ENCODE data around the gene SULT1C3. TPM values are rescaled to one million over a fixed set of nuclear protein-coding genes. Genes with fewer than 3 reads are reported as not detected.

SULT1C3 gene
- total RNA-seq (2012; rRNA removed) = not detected in 2 replicates

GRCh38 chr2:108239786-108240185 is at the start of gene SULT1C3:
TSS of gene SULT1C3 (plus strand) at chr2:108239968. CDS start at chr2:108247195, 7,227 bp downstream.
- H3K9ac ChIP-seq (ENCODE audit: low read depth, low read length) = no peak within 1 kb of the TSS
- H3K4me3 ChIP-seq (ENCODE audit: low read length) = no peak within 1 kb of the TSS
- H3K4me1 ChIP-seq (ENCODE audit: control insufficient read depth, insufficient read depth, low read length) = no peaks in the 10 kb centered on the region
- H3K9me3 ChIP-seq (replicated peaks; ENCODE audit: low read length) = no peaks in the 10 kb centered on the region
- H3K27me3 ChIP-seq (ENCODE audit: control insufficient read depth, insufficient read depth, low read length) = peaks cover 3% of the 10 kb centered on the region
- H3K4me2 ChIP-seq (ENCODE audit: low read length) = no peak within 1 kb of the TSS
- H3K36me3 ChIP-seq (ENCODE audit: insufficient read depth, low read length) = no peaks in the 10 kb centered on the region

- H3K36me3 ChIP-seq (ENCODE audit: insufficient read depth, low read length) = no peaks in the 10 kb centered on the region
- H3K9me3 ChIP-seq (replicated peaks; ENCODE audit: low read length) = no peaks in the 10 kb centered on the region
- no peak overlapping the region for H3K4me3 ChIP-seq (ENCODE audit: low read length)
- H3K27me3 ChIP-seq (ENCODE audit: control insufficient read depth, insufficient read depth, low read length) = no peaks in the 10 kb centered on the region
- H3K4me1 ChIP-seq (ENCODE audit: control insufficient read depth, insufficient read depth, low read length) = no peaks in the 10 kb centered on the region
- H3K9ac ChIP-seq (ENCODE audit: low read depth, low read length) = no peak overlapping the region
- no peak overlapping the region for H3K4me2 ChIP-seq (ENCODE audit: low read length)
Observed at GRCh38 chr2:108193251-108193650, 46.5 kb upstream of the SULT1C3 start.

DNA sequence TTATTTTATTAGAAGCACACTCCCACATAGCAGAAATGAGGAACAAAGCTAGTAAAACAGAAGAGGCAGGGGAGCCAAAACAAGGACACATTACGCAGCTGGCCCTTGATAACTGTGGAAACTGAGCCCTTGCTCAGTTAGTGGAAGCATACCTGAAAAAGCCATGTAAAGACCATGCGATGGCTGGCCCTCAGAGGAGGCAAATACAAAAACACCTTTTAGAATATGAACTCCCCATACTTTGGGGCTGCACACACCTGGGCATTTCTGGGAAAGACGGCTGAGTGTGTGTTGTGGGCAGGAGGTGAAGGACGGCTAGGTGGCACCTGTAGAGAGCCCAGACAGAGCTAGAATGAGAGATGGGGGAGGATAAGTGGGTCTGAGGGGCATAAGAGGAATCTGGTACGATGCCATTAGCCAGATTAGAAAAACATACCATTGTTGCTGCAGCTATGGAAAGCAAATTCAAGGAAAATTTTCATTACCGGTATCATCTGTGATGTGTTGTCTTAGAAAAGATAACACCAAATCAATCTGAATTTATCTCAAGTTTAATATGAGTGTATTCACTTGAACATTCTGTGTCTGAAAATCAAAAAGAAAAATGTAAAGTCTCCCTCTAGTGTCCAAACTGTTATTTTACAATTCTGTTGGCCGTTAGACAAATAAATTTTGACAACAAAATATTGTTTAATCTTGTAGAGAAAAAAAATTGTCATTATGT is 45.2 kb upstream of the SULT1C3 start:
- Histone ChIP-seq H3K9me3 (replicated peaks; ENCODE audit: low read length) (no peaks in the 10 kb centered on the region), H3K4me3 (ENCODE audit: low read length) (no peak overlapping the region), H3K4me2 (ENCODE audit: low read length) (no peak overlapping the region), H3K9ac (ENCODE audit: low read depth, low read length) (no peak overlapping the region), H3K27me3 (ENCODE audit: control insufficient read depth, insufficient read depth, low read length) (no peaks in the 10 kb centered on the region), H3K36me3 (ENCODE audit: insufficient read depth, low read length) (no peaks in the 10 kb centered on the region), H3K4me1 (ENCODE audit: control insufficient read depth, insufficient read depth, low read length) (no peaks in the 10 kb centered on the region)

GRCh38 chr2:108195133-108195439 is 44.7 kb upstream of the SULT1C3 start:
- Histone ChIP-seq H3K27me3 (ENCODE audit: control insufficient read depth, insufficient read depth, low read length) (no peaks in the 10 kb centered on the region), H3K4me2 (ENCODE audit: low read length) (no peak overlapping the region), H3K4me1 (ENCODE audit: control insufficient read depth, insufficient read depth, low read length) (no peaks in the 10 kb centered on the region), H3K4me3 (ENCODE audit: low read length) (no peak overlapping the region), H3K9me3 (replicated peaks; ENCODE audit: low read length) (no peaks in the 10 kb centered on the region), H3K36me3 (ENCODE audit: insufficient read depth, low read length) (no peaks in the 10 kb centered on the region), H3K9ac (ENCODE audit: low read depth, low read length) (no peak overlapping the region)

DNA sequence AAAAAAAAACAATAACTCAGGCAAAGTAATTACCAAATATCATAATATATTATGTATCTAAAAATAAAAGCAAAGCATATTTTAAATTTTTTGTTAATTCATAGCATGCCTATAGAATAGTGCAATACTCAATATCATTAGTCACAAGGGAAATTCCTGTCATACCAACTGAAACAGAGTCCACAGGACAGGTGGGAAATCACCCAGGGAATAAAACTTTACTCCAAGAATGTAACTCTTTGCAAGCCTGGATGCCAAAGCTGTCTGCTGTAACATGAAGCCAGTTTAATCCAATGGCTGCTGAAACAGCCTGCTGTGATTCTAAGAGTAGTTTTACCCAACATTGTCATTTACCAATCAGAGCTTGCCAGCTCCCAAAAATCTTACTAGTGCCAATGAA is 40.0 kb upstream of the SULT1C3 start:
- Histone ChIP-seq H3K9ac (ENCODE audit: low read depth, low read length) (no peak overlapping the region), H3K36me3 (ENCODE audit: insufficient read depth, low read length) (no peaks in the 10 kb centered on the region), H3K9me3 (replicated peaks; ENCODE audit: low read length) (no peaks in the 10 kb centered on the region), H3K4me3 (ENCODE audit: low read length) (no peak overlapping the region), H3K27me3 (ENCODE audit: control insufficient read depth, insufficient read depth, low read length) (no peaks in the 10 kb centered on the region), H3K4me2 (ENCODE audit: low read length) (no peak overlapping the region), H3K4me1 (ENCODE audit: control insufficient read depth, insufficient read depth, low read length) (no peaks in the 10 kb centered on the region)

DNA sequence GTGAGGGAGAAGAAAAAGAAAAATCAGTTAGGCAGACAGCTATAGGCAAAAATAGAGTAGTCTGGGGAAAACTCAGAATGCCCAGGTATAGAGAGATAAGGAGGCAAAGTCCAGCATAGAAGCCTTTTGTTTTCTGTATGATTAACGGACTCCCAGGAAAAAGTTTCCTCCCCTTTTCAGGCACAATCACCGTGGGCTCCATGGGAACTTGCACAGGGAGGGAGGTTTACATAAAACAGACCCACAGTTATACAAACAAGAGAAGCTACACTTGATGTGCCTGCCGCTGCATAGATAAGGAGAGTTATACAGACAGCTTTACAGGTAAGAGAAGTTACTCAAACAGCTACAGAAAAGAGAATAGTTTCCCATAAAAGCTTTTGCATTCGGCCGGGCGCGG is 39.2 kb upstream of the SULT1C3 start:
- Histone ChIP-seq H3K9me3 (replicated peaks; ENCODE audit: low read length) (no peaks in the 10 kb centered on the region), H3K4me3 (ENCODE audit: low read length) (no peak overlapping the region), H3K36me3 (ENCODE audit: insufficient read depth, low read length) (no peaks in the 10 kb centered on the region), H3K4me1 (ENCODE audit: control insufficient read depth, insufficient read depth, low read length) (no peaks in the 10 kb centered on the region), H3K9ac (ENCODE audit: low read depth, low read length) (no peak overlapping the region), H3K27me3 (ENCODE audit: control insufficient read depth, insufficient read depth, low read length) (no peaks in the 10 kb centered on the region), H3K4me2 (ENCODE audit: low read length) (no peak overlapping the region)

DNA sequence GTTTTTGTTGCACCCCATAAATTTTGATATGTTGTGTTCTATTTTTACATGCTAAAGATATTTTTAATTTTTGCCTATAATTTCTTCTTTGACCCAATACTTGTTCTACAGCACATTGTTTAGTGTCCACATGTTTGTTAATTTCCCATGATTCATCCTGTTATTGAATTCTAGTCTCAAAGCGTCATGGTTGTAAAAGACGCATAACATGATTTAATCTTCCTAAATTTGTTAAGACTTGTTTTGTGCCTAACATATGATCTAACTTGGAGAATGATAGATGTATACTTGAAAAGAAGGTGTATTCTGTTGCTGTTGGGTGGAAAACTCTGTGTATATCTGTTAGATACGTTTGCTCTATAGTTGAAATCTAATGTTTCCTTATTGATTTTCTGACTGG is 27.1 kb upstream of the SULT1C3 start:
- no peak overlapping the region for H3K4me2 ChIP-seq (ENCODE audit: low read length)
- no peaks in the 10 kb centered on the region for H3K27me3 ChIP-seq (ENCODE audit: control insufficient read depth, insufficient read depth, low read length)
- H3K9me3 ChIP-seq (replicated peaks; ENCODE audit: low read length) = no peaks in the 10 kb centered on the region
- no peaks in the 10 kb centered on the region for H3K4me1 ChIP-seq (ENCODE audit: control insufficient read depth, insufficient read depth, low read length)
- H3K9ac ChIP-seq (ENCODE audit: low read depth, low read length) = no peak overlapping the region
- H3K36me3 ChIP-seq (ENCODE audit: insufficient read depth, low read length) = no peaks in the 10 kb centered on the region
- no peak overlapping the region for H3K4me3 ChIP-seq (ENCODE audit: low read length)

- Histone ChIP-seq H3K36me3 (ENCODE audit: insufficient read depth, low read length) (no peaks in the 10 kb centered on the region), H3K9ac (ENCODE audit: low read depth, low read length) (no peak overlapping the region), H3K4me1 (ENCODE audit: control insufficient read depth, insufficient read depth, low read length) (no peaks in the 10 kb centered on the region), H3K4me3 (ENCODE audit: low read length) (no peak overlapping the region), H3K9me3 (replicated peaks; ENCODE audit: low read length) (no peaks in the 10 kb centered on the region), H3K4me2 (ENCODE audit: low read length) (peak overlapping the region; percentile 45), H3K27me3 (ENCODE audit: control insufficient read depth, insufficient read depth, low read length) (no peaks in the 10 kb centered on the region)
Observed at GRCh38 chr2:108215794-108216211, 24.0 kb upstream of the SULT1C3 start.

- Histone ChIP-seq H3K9ac (ENCODE audit: low read depth, low read length) (no peak overlapping the region), H3K4me1 (ENCODE audit: control insufficient read depth, insufficient read depth, low read length) (no peaks in the 10 kb centered on the region), H3K4me3 (ENCODE audit: low read length) (no peak overlapping the region), H3K27me3 (ENCODE audit: control insufficient read depth, insufficient read depth, low read length) (no peaks in the 10 kb centered on the region), H3K9me3 (replicated peaks; ENCODE audit: low read length) (no peaks in the 10 kb centered on the region), H3K4me2 (ENCODE audit: low read length) (no peak overlapping the region), H3K36me3 (ENCODE audit: insufficient read depth, low read length) (no peaks in the 10 kb centered on the region)
Observed at GRCh38 chr2:108217211-108217610, 22.6 kb upstream of the SULT1C3 start.

DNA sequence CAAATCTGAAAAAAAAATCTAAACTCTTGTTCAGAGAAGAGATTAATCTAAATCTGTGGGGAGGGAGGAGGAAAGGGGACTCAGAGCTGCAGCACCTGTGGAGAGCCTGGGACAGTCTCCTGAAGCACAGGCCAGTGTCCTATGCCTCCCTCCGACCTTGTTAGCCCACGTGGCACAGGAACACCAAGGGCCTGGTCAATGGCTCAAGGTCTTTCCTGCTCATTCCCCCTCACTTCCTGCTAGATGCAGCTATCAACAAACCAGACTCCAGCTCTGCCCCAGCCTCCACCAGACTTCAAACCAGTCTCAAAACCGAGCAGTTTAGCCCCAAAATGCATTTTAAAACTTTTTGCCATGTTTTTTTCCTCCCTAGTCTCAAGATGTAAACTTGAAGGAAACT is 20.1 kb upstream of the SULT1C3 start:
- Histone ChIP-seq H3K4me1 (ENCODE audit: control insufficient read depth, insufficient read depth, low read length) (no peaks in the 10 kb centered on the region), H3K4me3 (ENCODE audit: low read length) (no peak overlapping the region), H3K9me3 (replicated peaks; ENCODE audit: low read length) (peaks cover 3% of the 10 kb centered on the region), H3K36me3 (ENCODE audit: insufficient read depth, low read length) (no peaks in the 10 kb centered on the region), H3K9ac (ENCODE audit: low read depth, low read length) (no peak overlapping the region), H3K27me3 (ENCODE audit: control insufficient read depth, insufficient read depth, low read length) (no peaks in the 10 kb centered on the region), H3K4me2 (ENCODE audit: low read length) (no peak overlapping the region)

DNA sequence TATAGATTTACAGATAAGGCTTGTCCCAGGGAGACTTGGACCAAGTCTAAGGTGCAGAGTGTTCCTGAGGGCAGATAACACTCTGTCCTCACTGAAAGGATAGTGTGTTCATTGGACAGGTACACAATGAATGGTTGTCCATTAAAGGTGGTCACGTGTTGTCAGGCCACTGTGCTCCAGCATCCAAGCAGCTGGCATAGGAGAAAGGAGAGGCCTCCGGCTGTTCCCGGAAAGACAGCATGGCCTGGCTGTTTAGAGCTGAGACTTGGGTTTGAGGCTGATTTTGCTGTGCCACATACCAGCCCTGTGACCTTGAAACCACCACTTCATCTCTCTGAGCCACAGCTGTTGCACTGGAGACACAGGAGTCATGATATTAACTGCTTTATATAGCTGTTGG is 19.6 kb upstream of the SULT1C3 start:
- Histone ChIP-seq H3K4me3 (ENCODE audit: low read length) (no peak overlapping the region), H3K27me3 (ENCODE audit: control insufficient read depth, insufficient read depth, low read length) (no peaks in the 10 kb centered on the region), H3K36me3 (ENCODE audit: insufficient read depth, low read length) (no peaks in the 10 kb centered on the region), H3K9me3 (replicated peaks; ENCODE audit: low read length) (peaks cover 3% of the 10 kb centered on the region), H3K4me1 (ENCODE audit: control insufficient read depth, insufficient read depth, low read length) (no peaks in the 10 kb centered on the region), H3K4me2 (ENCODE audit: low read length) (no peak overlapping the region), H3K9ac (ENCODE audit: low read depth, low read length) (no peak overlapping the region)

GRCh38 chr2:108220942-108221541 is 18.7 kb upstream of the SULT1C3 start:
- Histone ChIP-seq H3K4me2 (ENCODE audit: low read length) (no peak overlapping the region), H3K9me3 (replicated peaks; ENCODE audit: low read length) (peaks cover 3% of the 10 kb centered on the region), H3K9ac (ENCODE audit: low read depth, low read length) (no peak overlapping the region), H3K36me3 (ENCODE audit: insufficient read depth, low read length) (no peaks in the 10 kb centered on the region), H3K4me1 (ENCODE audit: control insufficient read depth, insufficient read depth, low read length) (no peaks in the 10 kb centered on the region), H3K4me3 (ENCODE audit: low read length) (no peak overlapping the region), H3K27me3 (ENCODE audit: control insufficient read depth, insufficient read depth, low read length) (no peaks in the 10 kb centered on the region)

All from skeletal muscle satellite cell (primary cell).